ENCODE data around the gene CFAP45.

CFAP45 gene

DNA sequence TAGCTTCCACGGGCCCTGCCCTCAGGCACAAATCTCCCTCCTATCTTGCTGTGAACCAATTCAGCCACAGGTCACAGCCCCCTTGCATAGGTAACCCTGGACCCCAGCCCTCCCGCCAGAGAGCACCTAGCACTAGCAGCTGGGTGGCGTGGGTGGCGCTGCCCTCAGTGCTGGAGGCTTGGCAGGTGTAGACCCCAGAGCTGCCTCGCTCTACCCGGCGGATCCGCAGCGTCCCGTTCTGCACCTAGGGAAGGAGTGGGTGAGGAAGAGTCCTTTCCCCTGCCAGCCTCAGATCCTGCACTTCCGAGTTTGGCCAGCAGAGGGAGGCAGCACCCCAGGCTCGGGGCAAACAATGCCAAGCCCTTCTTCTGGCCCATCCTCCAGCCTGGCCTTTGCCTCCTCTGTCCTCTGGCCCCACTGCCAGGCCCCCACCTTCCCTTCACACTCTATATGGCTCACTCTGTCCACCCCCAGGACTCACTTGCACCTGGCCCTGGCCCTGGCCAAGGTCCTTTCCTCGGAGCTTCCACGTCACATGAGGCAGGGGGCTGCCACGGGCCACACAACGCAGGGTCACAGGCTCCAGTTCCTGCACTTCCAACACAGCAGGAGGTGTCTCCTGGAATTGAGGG, 36.4 kb upstream of the CFAP45 start:
- DNase-seq (ENCODE audit: low spot score) = peak; percentile 92

GRCh38 chr1:159935719-159936272, 35.8 kb upstream of the CFAP45 start:
- DNase-seq (ENCODE audit: low spot score) = no peak

DNA sequence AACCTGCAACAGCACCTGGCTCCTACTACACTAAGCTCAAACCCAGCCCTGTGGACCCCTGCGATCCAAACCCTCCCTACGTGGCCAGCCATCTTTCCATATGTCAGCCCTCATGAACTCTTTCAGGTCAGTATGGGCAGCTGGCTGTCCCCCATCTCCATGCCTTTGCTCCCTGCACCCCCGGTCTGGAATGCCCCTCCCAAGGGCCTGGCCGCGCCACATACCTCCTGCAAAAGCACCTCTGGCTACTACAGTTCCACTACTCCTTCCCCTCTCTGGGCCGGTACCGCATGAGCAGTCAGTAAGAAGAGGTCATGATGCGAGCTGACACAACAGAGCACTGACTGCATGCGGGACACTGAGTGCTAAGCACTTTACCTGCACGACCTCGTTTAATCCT, 35.3 kb upstream of the CFAP45 start:
- DNase-seq (ENCODE audit: low spot score) = no peak

DNA sequence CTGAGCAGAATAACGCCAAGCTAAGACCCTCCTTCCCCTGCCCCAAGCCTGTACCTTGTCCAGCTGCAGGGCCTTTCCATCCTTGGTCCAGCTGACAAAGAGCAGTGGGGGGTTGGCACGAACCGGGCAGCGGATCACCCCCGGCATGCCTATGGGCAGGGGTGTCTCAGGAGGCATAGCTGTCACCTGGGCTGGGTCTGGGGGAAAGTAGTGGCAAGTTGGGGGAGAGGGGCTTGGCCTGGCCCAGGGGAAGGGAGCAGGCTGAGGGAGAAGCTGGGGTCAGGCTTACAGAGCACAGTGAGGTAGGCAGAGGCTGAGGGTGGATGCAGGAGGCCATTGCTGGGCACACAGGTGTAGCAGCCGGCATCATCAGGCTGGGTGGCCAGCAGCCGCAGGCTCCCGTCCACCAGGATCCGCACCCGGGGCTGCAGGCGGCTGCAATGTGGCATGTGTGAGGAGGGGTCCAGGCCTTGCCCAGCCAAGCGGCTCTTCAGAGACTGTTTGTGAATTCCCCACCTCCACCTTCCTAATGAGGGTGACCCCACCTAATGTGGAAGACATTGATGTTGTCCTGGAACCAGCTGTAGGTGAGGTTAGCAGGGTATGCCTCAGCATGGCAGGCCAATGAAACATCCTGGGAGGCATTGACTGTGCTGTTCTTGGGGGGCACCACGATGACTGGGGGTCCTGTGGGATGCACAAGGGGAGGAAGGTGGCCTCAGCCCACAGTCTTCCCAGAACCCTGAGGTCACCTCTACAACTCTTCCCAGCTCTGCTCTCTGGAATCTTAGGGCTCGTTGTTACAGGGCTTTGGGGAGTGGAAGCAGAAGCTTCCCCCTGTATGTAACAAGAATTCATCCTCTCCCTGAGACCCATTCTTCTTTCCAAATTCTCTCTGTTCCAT, 34.4 kb upstream of the CFAP45 start:
- DNase-seq (ENCODE audit: low spot score) = no peak

DNA sequence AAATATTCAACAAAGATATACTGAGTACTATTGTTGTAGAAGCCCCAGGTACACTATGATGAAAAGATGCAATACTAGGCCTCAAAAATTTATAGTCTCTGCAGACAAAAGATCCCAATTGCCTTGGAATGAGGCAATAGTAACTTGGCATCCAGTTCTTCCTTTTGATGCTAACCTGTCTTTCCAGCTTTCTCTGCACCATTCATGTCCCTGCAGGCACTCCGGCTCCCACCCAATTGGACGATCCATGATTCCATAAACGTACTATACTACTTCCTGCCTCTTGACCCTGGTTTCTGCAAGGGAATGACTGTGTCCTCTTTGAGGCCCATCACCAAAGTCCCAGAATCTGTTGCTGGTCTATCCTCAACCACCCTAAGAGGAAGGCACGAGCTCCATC, 33.4 kb upstream of the CFAP45 start:
- DNase-seq (ENCODE audit: low spot score) = no peak

DNA sequence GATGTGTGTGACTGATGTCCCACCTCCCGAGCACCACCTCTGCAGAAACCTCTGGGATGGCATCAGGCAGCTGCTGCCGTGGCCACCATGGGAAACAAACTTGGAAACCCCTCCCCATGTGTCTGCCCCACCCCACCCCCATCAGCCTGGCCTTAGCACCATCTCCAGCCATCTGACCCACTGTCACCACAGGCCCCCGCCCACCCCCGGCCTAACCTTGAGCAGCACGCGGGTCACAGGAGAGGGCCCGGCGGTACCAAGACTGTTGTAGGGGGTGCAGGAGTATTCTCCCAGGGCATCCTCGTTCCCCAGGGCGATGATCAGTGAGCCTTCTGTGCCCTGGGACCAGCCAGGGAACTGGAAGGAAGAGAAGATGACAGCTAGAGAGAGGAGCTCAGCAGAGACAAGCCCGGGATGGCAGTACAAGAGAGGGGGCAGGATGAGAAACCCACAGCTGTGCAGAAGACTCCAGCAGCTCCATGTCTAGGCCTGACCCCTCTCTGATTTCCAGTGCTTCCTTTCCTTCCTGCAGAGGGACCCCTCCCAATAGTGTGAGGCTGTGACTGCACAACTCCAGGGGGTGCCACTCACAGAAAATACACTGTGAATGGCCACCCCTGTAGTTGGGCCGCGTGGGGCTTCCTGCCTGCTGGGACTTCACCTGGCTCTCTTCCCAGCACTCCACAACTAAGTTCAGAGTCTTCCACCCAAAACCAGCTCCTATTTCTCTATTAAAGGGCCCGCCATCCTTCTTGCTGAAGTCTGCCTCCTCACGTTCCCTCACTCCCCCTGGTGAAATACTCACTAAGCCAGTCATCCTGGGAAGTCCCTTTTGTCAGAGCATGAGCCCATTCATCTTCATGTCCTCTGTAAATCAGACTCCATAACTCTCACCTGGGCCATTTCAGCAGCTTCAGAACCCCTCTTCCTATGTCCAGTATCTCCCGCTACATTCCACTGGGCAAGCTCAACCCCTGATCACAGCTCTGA, 32.6 kb upstream of the CFAP45 start:
- DNase-seq (ENCODE audit: low spot score) = no peak

DNA sequence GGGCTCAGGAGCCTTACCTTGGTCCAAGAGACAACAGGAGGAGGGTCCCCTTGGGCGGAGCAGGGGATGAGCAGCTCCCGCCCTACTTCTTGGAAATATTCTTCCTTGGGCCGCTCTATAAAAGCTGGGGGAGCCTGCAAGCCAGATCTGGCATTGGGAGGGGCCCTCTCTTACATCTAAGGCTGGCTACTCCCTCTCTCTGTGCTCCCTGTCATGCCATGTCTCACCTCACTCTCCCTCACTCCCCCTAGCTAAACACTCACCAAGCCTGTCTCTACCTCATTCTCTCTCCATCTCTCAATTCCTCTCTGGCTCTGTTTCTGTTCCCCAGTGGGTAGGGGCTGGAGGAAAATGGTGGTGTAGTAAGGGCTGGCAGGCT, 31.8 kb upstream of the CFAP45 start:
- no peak for DNase-seq (ENCODE audit: low spot score)

GRCh38 chr1:159931101-159931794, 31.3 kb upstream of the CFAP45 start:
- no peak for DNase-seq (ENCODE audit: low spot score)

DNA sequence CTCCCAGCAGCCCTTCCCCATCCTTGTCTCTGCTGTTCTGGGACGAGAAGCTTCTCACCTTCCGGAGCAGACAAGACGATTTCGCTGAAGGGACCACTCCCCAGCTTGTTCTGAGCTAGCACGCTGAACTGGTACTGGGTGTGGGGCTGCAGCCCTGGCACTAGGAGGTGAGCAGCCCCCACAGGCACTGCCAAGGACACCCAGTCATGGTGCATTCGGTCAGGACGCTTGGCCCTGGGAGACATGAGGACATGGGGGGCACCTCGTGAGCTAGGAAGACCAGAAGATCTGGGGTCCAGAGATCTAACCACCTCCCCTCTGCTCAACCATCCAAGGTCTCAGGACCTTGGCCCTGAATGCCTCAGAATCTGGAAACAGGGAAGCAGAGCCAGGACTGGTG, 30.7 kb upstream of the CFAP45 start:
- no peak for DNase-seq (ENCODE audit: low spot score)

- DNase-seq (ENCODE audit: low spot score) = no peak
Measured at GRCh38 chr1:159930216-159930615, 30.3 kb upstream of the CFAP45 start.

GRCh38 chr1:159929155-159930051, 29.4 kb upstream of the CFAP45 start:
- DNase-seq (ENCODE audit: low spot score) = peak; percentile 76

- no peak for DNase-seq (ENCODE audit: low spot score)
Measured at GRCh38 chr1:159928491-159929050, 28.6 kb upstream of the CFAP45 start.

DNA sequence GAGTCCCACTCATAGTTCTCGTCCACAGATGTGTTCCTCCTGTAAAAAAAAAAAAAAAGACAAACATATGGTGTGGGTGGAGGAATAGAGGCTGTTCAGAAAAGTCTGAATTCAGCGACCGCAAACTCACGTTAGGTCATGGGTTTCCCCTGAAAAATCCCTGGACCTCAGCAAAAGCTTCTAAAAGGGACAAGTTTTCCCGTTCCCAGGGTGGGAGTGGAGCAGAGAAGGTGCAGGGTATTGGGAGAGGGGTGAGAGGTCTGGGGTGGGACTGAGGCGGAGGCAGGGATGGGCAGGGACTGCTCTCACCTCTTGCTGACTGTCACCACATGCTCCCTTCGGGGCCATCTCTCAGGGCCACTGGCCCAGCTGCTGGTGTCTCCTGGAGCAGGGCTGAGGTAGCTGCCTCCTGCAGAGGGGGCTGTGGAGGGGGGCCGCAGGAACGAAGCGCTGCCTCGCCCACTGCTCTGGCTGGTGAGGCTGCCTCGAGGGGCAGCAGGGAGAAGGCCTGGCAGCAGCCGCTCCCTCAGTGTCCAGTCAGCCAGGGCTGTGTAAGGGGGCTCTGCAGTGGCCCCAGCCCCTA, 28.0 kb upstream of the CFAP45 start:
- no peak for DNase-seq (ENCODE audit: low spot score)

- no peak for DNase-seq (ENCODE audit: low spot score)
Measured at GRCh38 chr1:159927211-159927848, 27.4 kb upstream of the CFAP45 start.

- DNase-seq (ENCODE audit: low spot score) = no peak
Measured at GRCh38 chr1:159925719-159926078, 25.7 kb upstream of the CFAP45 start.

DNA sequence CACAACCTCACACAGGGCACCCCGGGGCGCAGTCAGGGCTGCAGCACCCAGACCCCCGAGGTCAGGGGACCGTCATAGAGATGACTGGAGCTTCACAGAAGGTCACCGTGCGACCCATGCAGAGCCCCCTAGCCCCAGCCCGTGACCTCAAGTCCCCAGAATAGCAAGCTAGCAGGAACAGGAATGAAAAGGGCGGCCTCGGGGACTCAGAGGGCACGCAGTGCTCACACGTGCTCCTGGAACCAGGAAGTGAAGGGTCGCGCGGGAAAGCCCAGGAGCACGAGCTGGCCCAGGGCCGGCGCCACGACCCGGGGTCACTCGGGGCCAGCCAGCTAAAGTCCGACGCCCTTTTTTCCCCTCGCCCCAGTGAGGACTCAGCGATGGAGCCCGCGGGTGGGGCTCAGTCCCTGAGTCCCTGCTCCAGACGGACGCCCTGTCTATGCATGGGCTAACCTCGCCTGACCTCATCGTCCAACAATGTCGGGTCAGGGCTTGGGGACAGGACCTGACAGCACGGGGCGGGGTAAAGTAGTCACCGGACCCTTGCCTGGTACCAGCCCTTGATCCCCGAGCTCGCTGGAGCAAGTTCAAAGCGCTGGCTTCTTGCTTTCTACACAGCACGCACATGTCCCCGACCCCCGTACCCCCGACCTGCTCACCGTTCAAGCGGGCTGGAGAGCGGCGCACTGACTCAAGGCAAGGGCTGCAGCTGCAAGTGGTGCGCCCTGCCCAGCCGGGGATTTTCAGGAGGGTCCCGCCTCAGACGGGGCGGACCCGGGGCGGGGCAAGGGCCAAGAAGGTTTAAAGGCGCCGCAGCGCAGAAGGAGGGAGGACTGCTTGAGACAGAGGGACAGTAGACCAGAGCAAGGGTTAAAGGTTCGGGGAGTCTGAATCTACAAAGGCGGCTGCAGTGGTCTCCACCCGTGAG, 25.1 kb upstream of the CFAP45 start, which contains the start of gene TAGLN2:
TAGLN2 (minus strand) TSS at position 717 of the 928 bp plus-strand sequence. CDS start 4,998 bp downstream, outside the sequence.
- DNase-seq (ENCODE audit: low spot score) = peak; percentile 92

DNA sequence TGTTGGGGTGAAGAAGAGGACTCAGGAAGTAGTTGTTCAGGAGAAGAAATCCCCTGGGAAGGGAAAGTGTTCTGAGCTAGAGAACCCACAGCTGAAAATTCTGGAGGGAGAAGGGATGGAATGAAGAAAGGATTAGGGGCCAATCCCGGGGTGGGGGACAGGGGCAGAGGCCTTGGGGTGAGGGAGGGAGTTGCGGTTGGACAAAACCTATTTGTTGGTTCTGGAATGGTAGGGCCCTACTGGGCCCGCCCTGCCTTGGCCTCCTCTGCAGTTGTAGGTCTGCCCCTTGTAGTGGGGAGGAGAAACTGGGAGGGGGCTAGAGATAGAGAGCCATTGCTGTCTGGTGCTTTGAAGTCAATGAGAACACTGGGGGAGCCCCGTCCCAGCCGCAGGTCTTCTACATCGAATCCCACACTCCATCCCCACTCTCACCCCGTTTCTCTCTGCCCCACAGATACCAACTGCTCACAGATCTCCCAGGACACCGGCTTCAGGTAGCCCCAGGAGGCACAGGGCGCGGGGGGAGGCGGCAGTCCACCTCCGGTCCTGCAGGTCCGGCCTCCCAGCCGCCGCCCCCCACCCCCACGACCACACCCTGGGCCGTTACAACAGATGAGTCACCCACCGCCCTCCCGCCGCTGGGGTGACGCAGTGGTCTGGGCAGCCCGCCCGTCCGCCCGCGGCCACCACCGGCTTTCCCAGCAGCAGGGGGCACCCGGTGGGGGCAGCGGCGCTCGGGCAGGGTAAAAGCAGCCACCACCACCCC, 24.2 kb upstream of the CFAP45 start:
- no peak for DNase-seq (ENCODE audit: low spot score)
